HG02870 (cell line): ENCODE results near the gene MAP2.
A peak's percentile ranks its signal among the peaks of the same experiment; 100 is the strongest.
"Not testable (repeated sequence)": the region's sequence is repeated elsewhere in the genome, so short reads cannot be mapped to it uniquely, and the experiment has no call there.

ENCODE experiments used
- ATAC-seq: cut with Tn5 transposase; IDR thresholded peaks from one replicate; pipeline ENCODE4 v1.9.1; 2021; ENCODE audit warnings: mild to moderate bottlenecking, moderate library complexity; ENCODE audit not compliant: unreplicated experiment

The MAP2 gene

GRCh38 chr2:209579230-209579749 lies 155.4 kb downstream of the MAP2 start:
- no peak for ATAC-seq

- no peak for ATAC-seq
Measured at GRCh38 chr2:209581040-209581439, 157.2 kb downstream of the MAP2 start.

GRCh38 chr2:209582281-209582680 lies 158.4 kb downstream of the MAP2 start:
- ATAC-seq: no peak

- ATAC-seq: no peak
Measured at GRCh38 chr2:209584472-209584871, 160.6 kb downstream of the MAP2 start.

GRCh38 chr2:209584915-209585314 lies 161.1 kb downstream of the MAP2 start:
- no peak for ATAC-seq

- ATAC-seq: no peak
Measured at GRCh38 chr2:209591021-209591420, 167.2 kb downstream of the MAP2 start.

- ATAC-seq: no peak
Measured at GRCh38 chr2:209592106-209592505, 168.3 kb downstream of the MAP2 start.

- no peak for ATAC-seq
Measured at GRCh38 chr2:209593930-209594329, 170.1 kb downstream of the MAP2 start.

- ATAC-seq: no peak
Measured at GRCh38 chr2:209596262-209596661, 172.4 kb downstream of the MAP2 start.

- ATAC-seq: not testable (repeated sequence)
Measured at GRCh38 chr2:209598227-209598626, 174.4 kb downstream of the MAP2 start.

GRCh38 chr2:209600341-209601171 lies 176.7 kb downstream of the MAP2 start:
- no peak for ATAC-seq

- no peak for ATAC-seq
Measured at GRCh38 chr2:209601497-209601896, 177.7 kb downstream of the MAP2 start.

GRCh38 chr2:209602259-209602658 lies 178.4 kb downstream of the MAP2 start:
- no peak for ATAC-seq

GRCh38 chr2:209609531-209609930 lies 185.7 kb downstream of the MAP2 start:
- ATAC-seq: no peak

GRCh38 chr2:209610631-209611030 lies 186.8 kb downstream of the MAP2 start:
- no peak for ATAC-seq

- no peak for ATAC-seq
Measured at GRCh38 chr2:209613649-209614305, 189.9 kb downstream of the MAP2 start.

GRCh38 chr2:209614690-209615369 lies 191.0 kb downstream of the MAP2 start:
- no peak for ATAC-seq

- peak; percentile 82 for ATAC-seq
Measured at GRCh38 chr2:209619782-209620181, 195.9 kb downstream of the MAP2 start.

GRCh38 chr2:209624192-209624938 lies 200.5 kb downstream of the MAP2 start:
- ATAC-seq: no peak

- ATAC-seq: no peak
Measured at GRCh38 chr2:209629597-209629996, 205.8 kb downstream of the MAP2 start.

GRCh38 chr2:209633911-209634310 lies 210.1 kb downstream of the MAP2 start:
- no peak for ATAC-seq
